ENCODE data around the gene SCN8A. TPM values are rescaled to one million over a fixed set of nuclear protein-coding genes. Genes with fewer than 3 reads are reported as not detected.

The SCN8A gene
- total and polyA plus RNA-seq, 8 donors = 0.26 to 3.3 (median 1.3) TPM

- peak within 1 kb of the TSS; percentile 39 to 70 for H3K27ac ChIP-seq
- no peak for ATAC-seq
- H3K9me3 ChIP-seq = no peaks in the 10 kb centered on the region
- peaks cover 44 to 75% of the 10 kb centered on the region in 2 donors for H3K27me3 ChIP-seq
- H3K36me3 ChIP-seq = no peaks in the 10 kb centered on the region
- no peak for TF ChIP-seq CTCF (IDR thresholded peaks at IDR 0.05)
- intact Hi-C loops (cut with DNase I) = no loop called here
- peaks cover 7 to 43% of the 10 kb centered on the region in 2 donors for H3K4me1 ChIP-seq
- peak within 1 kb of the TSS; percentile 26 to 46 for H3K4me3 ChIP-seq
- DNase-seq = peak in 1 of 4 donors; percentile 82
Measured at GRCh38 chr12:51848326-51848727, 257.3 kb downstream of the SCN8A start, which contains the start of gene FIGNL2. Gene FIGNL2 (minus strand): TSS chr12:51848718. CDS start chr12:51822413, 26,305 bp downstream.

GRCh38 chr12:51848841-51849735 lies 258.1 kb downstream of the SCN8A start:
- DNase-seq (peak in 1 of 4 donors; percentile 48), ATAC-seq (peak; percentile 6)
- H3K4me1 ChIP-seq = peaks cover 7 to 43% of the 10 kb centered on the region in 2 donors
- no peaks in the 10 kb centered on the region for H3K9me3 ChIP-seq
- peak overlapping the region in 1 of 2 donors; percentile 46 for H3K4me3 ChIP-seq
- no peaks in the 10 kb centered on the region for H3K36me3 ChIP-seq
- intact Hi-C loops (cut with DNase I) = no loop called here
- H3K27ac ChIP-seq = peak overlapping the region; percentile 26 to 70
- TF ChIP-seq CTCF (IDR thresholded peaks at IDR 0.05) = no peak
- H3K27me3 ChIP-seq = peaks cover 43 to 68% of the 10 kb centered on the region in 2 donors

DNA sequence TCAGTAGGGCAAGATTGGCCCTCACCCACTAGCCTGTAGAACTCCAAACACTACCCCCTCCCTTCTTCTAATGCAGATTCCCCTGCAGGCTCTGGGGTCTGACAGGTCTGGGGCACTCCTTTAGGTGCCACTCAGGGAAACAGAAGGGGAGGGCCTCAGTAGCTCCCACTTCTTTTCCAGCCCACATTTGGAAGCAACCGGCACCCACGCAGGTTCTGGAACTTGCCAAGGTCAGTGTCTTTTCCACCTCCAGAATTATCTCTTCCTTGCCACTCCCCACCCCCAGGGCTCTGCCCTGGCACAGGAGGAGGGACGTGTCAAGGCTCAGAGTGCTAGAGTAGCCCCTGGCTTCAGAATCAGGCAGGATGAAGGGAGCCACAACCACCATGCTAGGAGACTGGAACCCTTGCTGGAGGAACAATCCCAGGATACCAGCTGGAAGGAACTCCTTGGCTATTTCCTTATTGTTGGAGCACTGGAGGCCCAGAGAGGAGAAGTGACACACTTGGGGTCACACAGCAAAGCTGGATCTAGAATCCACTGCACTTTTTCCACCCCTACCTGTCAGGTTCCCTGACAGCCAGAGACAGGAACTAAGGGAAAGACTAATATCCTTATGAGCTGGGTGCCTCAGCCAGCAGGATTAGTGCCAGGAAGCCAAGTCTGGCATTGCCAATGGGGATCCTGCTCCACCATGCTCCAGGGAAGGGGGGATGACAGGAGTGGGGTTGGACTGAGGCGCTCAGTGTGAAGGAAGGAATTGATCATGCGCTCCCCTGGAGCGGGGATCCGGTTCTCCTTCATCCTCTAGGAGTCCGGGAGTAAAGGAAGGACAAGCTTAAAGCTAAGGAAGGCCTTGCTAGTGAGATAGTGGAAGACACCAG lies 259.3 kb downstream of the SCN8A start:
- Histone ChIP-seq H3K4me3 (no peak overlapping the region), H3K27ac (peak overlapping the region in 1 of 2 donors; percentile 70), H3K36me3 (no peaks in the 10 kb centered on the region), H3K4me1 (peaks cover 7 to 43% of the 10 kb centered on the region in 2 donors), H3K27me3 (peaks cover 32 to 57% of the 10 kb centered on the region in 2 donors), H3K9me3 (no peaks in the 10 kb centered on the region)
- intact Hi-C loops (cut with DNase I) = no loop called here
- no peak for TF ChIP-seq CTCF (IDR thresholded peaks at IDR 0.05)
- no peak for DNase-seq
- no peak for ATAC-seq

- TF ChIP-seq CTCF (IDR thresholded peaks at IDR 0.05) = no peak
- DNase-seq (no peak), ATAC-seq (no peak)
- intact Hi-C loops (cut with DNase I) = no loop called here
- peaks cover 26 to 56% of the 10 kb centered on the region in 2 donors for H3K27me3 ChIP-seq
- no peaks in the 10 kb centered on the region for H3K9me3 ChIP-seq
- no peak overlapping the region for H3K4me3 ChIP-seq
- peak overlapping the region in 1 of 2 donors; percentile 49 for H3K27ac ChIP-seq
- peaks cover 7 to 45% of the 10 kb centered on the region in 2 donors for H3K4me1 ChIP-seq
- no peaks in the 10 kb centered on the region for H3K36me3 ChIP-seq
Measured at GRCh38 chr12:51850965-51851299, 259.9 kb downstream of the SCN8A start.
